ENCODE results near the gene OGA. TPM values are rescaled to one million over a fixed set of nuclear protein-coding genes. Genes with fewer than 3 reads are reported as not detected.

The OGA gene
- total RNA-seq, result 110 and 132 TPM in 2 replicates

GRCh38 chr10:101818119-101818871, at the start of gene OGA:
TSS of gene OGA (minus strand) at chr10:101818444. CDS start at chr10:101818022, 422 bp downstream.

DNA sequence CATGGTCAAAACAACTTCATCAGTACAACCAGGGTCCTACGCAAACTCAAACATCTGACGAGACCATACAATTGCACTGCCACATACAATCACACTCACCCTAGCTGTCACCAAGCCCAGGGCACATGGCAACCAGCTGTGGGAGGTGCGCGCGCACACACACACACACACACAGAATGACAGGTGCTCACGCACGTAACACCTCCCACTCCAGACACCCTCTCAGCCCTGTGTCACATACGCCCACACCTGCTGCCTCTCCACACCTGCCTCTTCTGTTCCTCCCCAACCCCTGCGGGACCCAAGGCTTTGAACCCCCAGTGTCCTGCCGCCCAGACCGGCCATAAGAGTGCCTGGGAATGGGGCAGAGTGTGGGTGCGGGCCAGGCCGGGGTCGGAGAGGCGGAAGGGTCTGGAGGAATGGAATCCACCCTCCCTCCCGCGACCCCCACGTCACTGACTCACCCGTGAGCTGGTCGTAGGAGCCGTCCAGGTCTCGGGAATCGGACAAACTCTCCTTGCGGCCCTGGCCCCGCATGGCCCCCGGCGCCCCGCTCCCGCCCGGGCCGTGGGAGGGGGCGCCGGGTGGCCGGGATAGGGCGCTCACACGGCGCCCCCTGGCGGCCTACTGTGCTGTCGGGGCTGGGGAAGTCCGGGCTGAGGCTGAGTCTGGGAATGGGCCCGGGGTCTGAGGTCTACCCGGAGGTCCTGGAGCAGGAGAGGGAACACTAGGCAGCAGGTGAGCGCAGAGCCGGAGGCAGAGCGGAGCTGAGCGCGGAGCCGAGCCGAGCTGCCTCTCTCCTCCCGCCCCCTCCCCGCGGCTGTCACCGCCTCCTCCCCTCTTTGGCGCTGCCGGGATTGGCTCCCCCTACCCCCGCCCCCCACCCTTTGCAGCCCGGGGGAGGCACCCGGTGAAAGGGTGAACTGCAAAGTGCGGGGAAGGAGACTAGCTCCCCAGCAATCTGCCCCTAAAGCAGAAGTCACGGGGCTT, 25.1 kb upstream of the OGA start, which contains the start of gene KCNIP2:
Gene KCNIP2 (minus strand): TSS at position 769 of the 990 bp plus-strand sequence. CDS start 232 bp downstream, at position 537.

GRCh38 chr10:101782811-101783735, 35.2 kb downstream of the OGA start, which contains the start of gene NPM3:
TSS of gene NPM3 (minus strand) at chr10:101783446. CDS start at chr10:101783390, 56 bp downstream.

GRCh38 chr10:101775273-101776160, 42.7 kb downstream of the OGA start, which contains the start of gene FGF8:
TSS of gene FGF8 (minus strand) at chr10:101776114. CDS start at chr10:101775900, 214 bp downstream.

Other genes with a start within 250 kb of the OGA start
- 7.3 and 10.1 TPM in 2 replicates for gene POLL, start 230.2 kb downstream of the OGA start, total RNA-seq
- gene DPCD, start 230.1 kb downstream of the OGA start, total RNA-seq, result 44.5 and 50.0 TPM in 2 replicates
- gene FBXW4, start 123.3 kb downstream of the OGA start, total RNA-seq, result 42.4 and 73.6 TPM in 2 replicates
- gene FGF8, start 42.3 kb downstream of the OGA start, total RNA-seq, result 0.19 TPM in 1 of 2 replicates, not detected in the other
- 86.0 and 192 TPM in 2 replicates for gene NPM3, start 35.0 kb downstream of the OGA start, total RNA-seq
- 0.19 and 2.0 TPM in 2 replicates for gene KCNIP2, start 25.4 kb upstream of the OGA start, total RNA-seq
- gene ARMH3, start 237.7 kb upstream of the OGA start, total RNA-seq, result 6.2 and 13.0 TPM in 2 replicates
- gene HPS6, start 246.9 kb upstream of the OGA start, total RNA-seq, result 35.8 and 47.2 TPM in 2 replicates